DOHH2 (cell line): Measurements from ENCODE around the gene FAM107B.
A peak's percentile ranks its signal among the peaks of the same experiment; 100 is the strongest.

Experiments
- H3F3A ChIP-seq: fragments of 200-600 bp; sonication (generic), shearing (Covaris generic); 2 replicates; pipeline ENCODE4 v1.6.0; 2016; ENCODE audit warnings: antibody characterized with exemption, mild to moderate bottlenecking; ENCODE audit not compliant: control insufficient read depth, insufficient read depth
- H3K27ac ChIP-seq: fragments of 200-600 bp; sonication (generic); 2 replicates; pipeline ENCODE4 v1.5.1; 2014; ENCODE audit warnings: low read depth, mild to moderate bottlenecking, low read length, moderate library complexity
- H3K27me3 ChIP-seq: fragments of 200-600 bp; sonication (generic); 2 replicates; pipeline ENCODE4 v1.6.1; 2014; ENCODE audit warnings: mild to moderate bottlenecking, low read length, mixed read lengths; ENCODE audit not compliant: control insufficient read depth
- H3K36me3 ChIP-seq: fragments of 200-600 bp; sonication (generic); 2 replicates; pipeline ENCODE4 v1.6.1; 2014; ENCODE audit warnings: mild to moderate bottlenecking, low read length, moderate library complexity, mixed read lengths; ENCODE audit not compliant: control insufficient read depth
- H3K4me1 ChIP-seq: fragments of 200-600 bp; sonication (generic); 2 replicates; pipeline ENCODE4 v1.6.1; 2014; ENCODE audit warnings: mild to moderate bottlenecking, low read length, mixed read lengths; ENCODE audit not compliant: control insufficient read depth
- H3K4me2 ChIP-seq: fragments of 200-600 bp; sonication (generic); 2 replicates; pipeline ENCODE4 v1.6.0; 2014; ENCODE audit warnings: mild to moderate bottlenecking, low read length, moderate library complexity
- H3K4me3 ChIP-seq: fragments of 200-600 bp; sonication (generic); 2 replicates; pipeline ENCODE4 v1.5.1; 2014; ENCODE audit warnings: mild to moderate bottlenecking, low read length, mixed read lengths
- H3K79me2 ChIP-seq: fragments of 200-600 bp; sonication (generic); 2 replicates; pipeline ENCODE4 v1.6.1; 2014; ENCODE audit warnings: mild to moderate bottlenecking, low read length, mixed read lengths; ENCODE audit not compliant: control insufficient read depth
- H3K9me2 ChIP-seq: fragments of 200-600 bp; sonication (generic); replicated peaks from 2 replicates; pipeline ENCODE4 v1.6.1; 2014; ENCODE audit warnings: mild to moderate bottlenecking, low read length, mixed read lengths; ENCODE audit not compliant: control insufficient read depth
- H3K9me3 ChIP-seq: fragments of 200-600 bp; sonication (generic); 2 replicates; pipeline ENCODE4 v1.6.1; 2014; ENCODE audit warnings: antibody characterized with exemption, low read length, mixed read lengths; ENCODE audit not compliant: control insufficient read depth, insufficient read depth
- H4K20me1 ChIP-seq: fragments of 200-600 bp; sonication (generic); 2 replicates; pipeline ENCODE4 v1.6.0; 2014; ENCODE audit warnings: low read depth, mild to moderate bottlenecking, antibody characterized with exemption, low read length, moderate library complexity; ENCODE audit not compliant: control insufficient read depth, insufficient read depth
- CTCF ChIP-seq: fragments of 200-600 bp; sonication (generic); IDR thresholded peaks from one replicate; pipeline ENCODE4 v1.5.1; 2014; ENCODE audit warnings: antibody characterized with exemption, mild to moderate bottlenecking, low read depth, low read length; ENCODE audit not compliant: poor library complexity, severe bottlenecking
- EZH2phosphoT487 ChIP-seq: fragments of 200-600 bp; sonication (generic); IDR thresholded peaks from 2 replicates; pipeline ENCODE4 v1.6.1; 2017; ENCODE audit warnings: borderline replicate concordance, mild to moderate bottlenecking, antibody characterized with exemption, low read length, moderate library complexity, mixed read lengths

The FAM107B gene

GRCh38 chr10:14671386-14671831, 103.3 kb downstream of the FAM107B start:
- TF ChIP-seq EZH2phosphoT487 (no peak), CTCF (no peak)
- peak overlapping the region; percentile 56 for H3K4me2 ChIP-seq

DNA sequence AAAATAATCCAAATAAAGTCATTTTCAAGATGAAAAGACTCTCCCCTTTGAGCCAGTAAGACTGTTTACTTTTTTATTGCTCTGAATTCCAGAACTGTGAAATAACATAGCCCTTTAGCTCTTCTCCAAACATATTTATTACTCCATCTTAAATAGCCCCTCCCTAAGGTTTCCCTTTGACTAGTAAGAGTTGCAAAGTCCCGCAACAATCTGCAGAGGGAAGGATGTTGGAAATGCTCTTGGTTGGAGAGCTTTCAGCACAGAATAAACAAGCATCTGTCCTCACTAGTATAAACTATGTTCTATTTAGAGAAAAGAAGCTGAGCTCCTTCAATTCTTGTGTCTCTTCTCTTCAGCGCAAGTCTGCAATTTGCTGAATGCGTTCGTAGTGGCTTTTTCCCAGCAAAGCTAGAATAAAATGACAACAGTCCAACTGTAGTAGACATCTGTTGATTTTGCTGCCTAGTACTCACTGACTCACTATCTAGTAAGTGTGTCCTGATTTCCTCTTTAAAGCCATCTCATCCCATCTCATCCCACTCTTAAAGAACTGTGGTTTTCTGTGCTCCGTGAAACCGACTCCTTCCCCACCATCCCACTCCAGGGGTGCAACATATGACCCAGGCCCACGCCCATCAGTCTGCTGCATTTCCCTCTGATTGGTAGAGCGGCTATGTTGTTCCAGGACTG, 104.0 kb downstream of the FAM107B start:
- no peaks in the 10 kb centered on the region; the same call in 1 of the 2 replicates for H3K36me3 ChIP-seq
- TF ChIP-seq EZH2phosphoT487, result no peak
- no peak for TF ChIP-seq CTCF
- H3K9me2 ChIP-seq, result no peaks in the 10 kb centered on the region
- H3K4me2 ChIP-seq, result peak overlapping the region; percentile 56
- peaks cover 76% of the 10 kb centered on the region for H3K4me1 ChIP-seq
- no peaks in the 10 kb centered on the region for H3K27me3 ChIP-seq
- no peaks in the 10 kb centered on the region for H3K79me2 ChIP-seq
- H3F3A ChIP-seq, result peaks cover 23% of the 10 kb centered on the region
- peaks cover 17% of the 10 kb centered on the region for H3K9me3 ChIP-seq
- peak overlapping the region; percentile 48 for H3K27ac ChIP-seq
- H3K4me3 ChIP-seq, result peak overlapping the region; percentile 32
- no peaks in the 10 kb centered on the region for H4K20me1 ChIP-seq

More at GRCh38 chr10:14671386-14671831, 103.3 kb downstream of the FAM107B start:
- peaks cover 10% of the 10 kb centered on the region; the same call in 1 of the 2 replicates for H3K9me3 ChIP-seq
- no peaks in the 10 kb centered on the region for H3K9me2 ChIP-seq
- no peaks in the 10 kb centered on the region for H3K79me2 ChIP-seq
- no peaks in the 10 kb centered on the region for H3K27me3 ChIP-seq
- no peaks in the 10 kb centered on the region; the same call in 1 of the 2 replicates for H3K36me3 ChIP-seq
- H3K4me1 ChIP-seq, result peaks cover 79% of the 10 kb centered on the region
- H4K20me1 ChIP-seq, result no peaks in the 10 kb centered on the region
- peak overlapping the region; percentile 32 for H3K4me3 ChIP-seq
- peak overlapping the region; percentile 48 for H3K27ac ChIP-seq
- H3F3A ChIP-seq, result peaks cover 27% of the 10 kb centered on the region

- no peaks in the 10 kb centered on the region; the same call in 1 of the 2 replicates for H3K36me3 ChIP-seq
- peaks cover 19% of the 10 kb centered on the region for H3K9me3 ChIP-seq
- H3K4me3 ChIP-seq, result no peak overlapping the region
- no peak overlapping the region for H3K4me2 ChIP-seq
- no peaks in the 10 kb centered on the region for H3K27me3 ChIP-seq
- no peaks in the 10 kb centered on the region for H4K20me1 ChIP-seq
- H3K9me2 ChIP-seq, result no peaks in the 10 kb centered on the region
- no peak overlapping the region for H3K27ac ChIP-seq
- no peak for TF ChIP-seq CTCF
- TF ChIP-seq EZH2phosphoT487, result no peak
- H3F3A ChIP-seq, result peaks cover 28% of the 10 kb centered on the region
- peaks cover 76% of the 10 kb centered on the region for H3K4me1 ChIP-seq
- no peaks in the 10 kb centered on the region for H3K79me2 ChIP-seq
These were observed 105.1 kb downstream of the FAM107B start for GRCh38 chr10:14669576-14669975.
